GM18909 (cell line): ENCODE measurements around the gene DOCK8.

Source experiments
- ATAC-seq: cut with Tn5 transposase; IDR thresholded peaks from one replicate; pipeline ENCODE4 v1.9.1; 2021; ENCODE audit warnings: mild to moderate bottlenecking; ENCODE audit not compliant: unreplicated experiment, poor library complexity

Gene DOCK8

DNA sequence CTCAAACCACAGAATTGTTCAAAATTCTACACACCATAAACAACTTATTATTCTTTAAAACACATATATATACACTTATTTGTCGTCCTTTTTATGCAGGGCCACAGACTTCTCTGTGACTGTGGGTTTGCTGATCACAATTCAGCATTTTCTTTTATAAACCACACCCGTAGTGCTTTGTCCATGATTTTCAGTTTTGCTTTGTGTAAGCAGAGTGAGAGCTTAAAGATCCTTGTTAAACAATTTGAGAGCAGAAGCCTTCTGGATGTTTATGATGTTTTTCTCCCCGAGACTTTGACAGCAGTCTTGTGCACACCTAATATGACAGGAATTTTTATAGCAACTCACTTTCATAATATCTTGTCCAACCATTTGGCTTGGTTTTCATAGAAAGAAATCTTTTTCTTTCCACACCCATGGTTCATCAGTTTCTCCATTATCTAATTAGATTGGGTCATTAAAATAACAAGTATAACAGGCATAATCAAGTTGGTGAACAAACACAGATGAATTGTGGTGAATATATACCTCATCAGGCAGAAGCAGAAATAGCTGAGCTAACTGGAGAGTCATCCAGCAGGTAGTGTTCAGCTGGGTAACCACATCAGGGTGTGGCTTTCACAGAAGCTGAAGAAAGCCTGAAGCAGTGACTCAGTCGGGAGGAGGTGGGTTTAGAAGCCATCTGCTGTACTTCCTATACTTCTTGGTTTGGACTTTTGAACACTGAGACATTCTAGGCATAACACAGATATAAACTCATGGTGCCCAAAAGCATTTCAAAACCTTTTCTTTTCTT lies 232.8 kb downstream of the DOCK8 start:
- ATAC-seq: no peak

DNA sequence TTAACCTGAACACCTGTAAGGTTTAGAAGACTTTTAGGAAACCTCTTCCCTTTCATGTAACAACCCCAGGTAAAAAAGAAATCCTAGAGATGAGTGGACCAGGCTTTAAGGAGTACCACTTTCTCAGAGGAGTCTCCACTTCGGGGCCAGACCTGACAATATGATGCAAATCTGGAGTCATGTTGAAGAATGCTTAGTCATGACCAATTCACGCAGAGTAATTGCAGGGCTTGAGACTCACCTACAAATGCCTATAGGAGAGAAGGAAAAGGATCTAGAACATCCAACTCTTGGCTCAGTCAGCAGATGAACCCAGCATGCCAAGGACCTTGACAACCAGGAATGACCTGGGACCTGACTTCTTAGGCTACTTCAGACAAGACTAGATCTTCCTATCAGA lies 235.4 kb downstream of the DOCK8 start:
- ATAC-seq: no peak

GRCh38 chr9:450561-450960 lies 235.9 kb downstream of the DOCK8 start:
- no peak for ATAC-seq

GRCh38 chr9:453832-454231 lies 239.2 kb downstream of the DOCK8 start:
- ATAC-seq: no peak

- no peak for ATAC-seq
Observed at GRCh38 chr9:456365-456764, 241.7 kb downstream of the DOCK8 start.

GRCh38 chr9:458590-458989 lies 243.9 kb downstream of the DOCK8 start:
- ATAC-seq: no peak

GRCh38 chr9:459491-460444 lies 245.1 kb downstream of the DOCK8 start:
- ATAC-seq: no peak

GRCh38 chr9:462121-462520 lies 247.5 kb downstream of the DOCK8 start:
- ATAC-seq: no peak

DNA sequence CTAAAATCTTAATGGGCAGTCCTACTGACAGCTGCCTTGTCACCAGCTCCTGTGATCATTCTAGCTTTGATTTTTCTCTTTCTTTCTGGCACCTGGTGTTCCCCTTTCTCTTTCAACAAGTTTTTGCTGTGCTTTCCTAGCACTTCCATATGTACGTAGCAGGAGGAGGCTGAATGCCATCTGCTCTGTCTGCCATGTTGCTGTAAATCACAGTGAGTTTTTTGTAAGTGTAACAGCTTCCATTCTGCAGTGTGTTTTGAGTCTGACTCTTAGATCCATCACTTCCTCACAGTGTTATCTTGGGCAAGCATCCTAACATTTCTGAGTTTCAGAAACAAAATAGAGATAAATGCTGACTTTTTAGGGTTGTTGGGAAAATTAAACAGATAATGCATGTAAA lies 247.9 kb downstream of the DOCK8 start:
- no peak for ATAC-seq

GRCh38 chr9:463455-464171 lies 248.9 kb downstream of the DOCK8 start:
- ATAC-seq: no peak

DNA sequence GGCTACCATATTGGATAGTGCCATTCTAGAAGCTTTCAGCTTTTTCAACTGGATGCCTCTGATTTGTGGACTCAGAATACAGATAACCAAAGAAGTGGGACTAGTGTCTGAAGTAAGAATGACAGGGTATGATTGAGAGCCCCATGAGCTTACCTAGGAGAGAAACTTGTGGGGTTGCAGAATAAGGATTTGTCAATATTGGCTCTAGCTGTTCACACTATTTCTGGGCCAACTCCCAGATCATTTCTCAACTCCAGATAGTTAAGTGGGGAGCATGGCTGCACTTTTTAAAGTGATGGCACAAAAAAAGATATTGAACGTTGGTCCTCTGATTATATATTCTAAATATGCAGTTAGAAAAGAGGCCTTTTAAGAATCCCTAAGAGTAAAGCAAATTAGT lies 252.1 kb downstream of the DOCK8 start:
- ATAC-seq: no peak

DNA sequence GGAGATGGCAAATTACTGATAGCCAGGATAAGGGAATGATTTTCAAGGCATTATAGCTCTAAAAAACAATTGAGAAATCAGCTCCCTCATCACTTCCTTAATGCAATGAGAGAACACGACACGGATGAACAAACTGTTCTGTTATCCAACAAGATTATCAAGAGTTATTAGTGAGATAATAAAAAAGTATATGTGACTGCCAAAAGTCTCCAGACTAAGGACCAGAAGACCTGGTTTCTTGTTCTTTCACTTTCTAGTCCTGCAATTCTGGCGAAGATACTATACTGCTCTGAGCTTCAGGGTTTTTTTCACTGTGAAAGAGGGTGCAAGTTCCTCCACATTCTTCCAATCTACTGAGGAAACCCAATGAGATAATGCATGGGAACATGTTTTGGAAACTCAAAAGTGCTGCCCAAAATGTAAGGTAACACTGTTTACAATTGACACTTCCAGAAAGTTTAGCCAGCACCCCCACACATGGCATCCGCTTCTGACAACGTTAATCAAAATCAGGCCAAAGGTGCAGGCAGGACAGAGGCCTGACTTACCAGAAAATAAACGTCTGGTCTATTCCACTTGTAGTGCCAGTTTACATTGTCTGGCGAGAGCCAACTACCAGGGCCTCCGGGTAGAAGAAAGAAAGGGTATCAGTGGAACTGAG lies 254.2 kb downstream of the DOCK8 start:
- no peak for ATAC-seq

- ATAC-seq: peak; percentile 92
Observed at GRCh38 chr9:469672-470551, 255.2 kb downstream of the DOCK8 start.

- ATAC-seq: no peak
Observed at GRCh38 chr9:470552-471194, 256.0 kb downstream of the DOCK8 start.

DNA sequence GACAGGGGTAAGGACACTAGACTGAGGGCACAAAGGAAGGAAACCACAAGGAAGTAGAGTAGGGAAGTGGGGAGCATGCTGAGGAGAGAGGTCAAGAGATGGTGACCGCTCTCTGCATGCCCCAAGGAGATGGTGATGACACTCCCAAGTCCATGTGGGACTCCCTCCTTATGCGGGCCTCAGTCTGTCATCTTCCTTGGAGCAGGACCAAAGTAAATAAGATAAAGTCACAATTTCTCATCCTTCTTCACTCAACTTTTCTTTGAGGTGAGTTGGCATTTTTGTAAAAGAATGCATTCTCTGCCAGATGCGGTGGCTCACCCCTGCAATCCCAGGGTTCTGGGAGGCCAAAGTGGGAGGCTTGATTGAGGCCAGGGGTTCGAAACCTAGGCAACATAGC lies 256.7 kb downstream of the DOCK8 start:
- ATAC-seq: no peak

GRCh38 chr9:472479-473075 lies 257.9 kb downstream of the DOCK8 start:
- no peak for ATAC-seq

- ATAC-seq: no peak
Observed at GRCh38 chr9:477193-477592, 262.5 kb downstream of the DOCK8 start.

DNA sequence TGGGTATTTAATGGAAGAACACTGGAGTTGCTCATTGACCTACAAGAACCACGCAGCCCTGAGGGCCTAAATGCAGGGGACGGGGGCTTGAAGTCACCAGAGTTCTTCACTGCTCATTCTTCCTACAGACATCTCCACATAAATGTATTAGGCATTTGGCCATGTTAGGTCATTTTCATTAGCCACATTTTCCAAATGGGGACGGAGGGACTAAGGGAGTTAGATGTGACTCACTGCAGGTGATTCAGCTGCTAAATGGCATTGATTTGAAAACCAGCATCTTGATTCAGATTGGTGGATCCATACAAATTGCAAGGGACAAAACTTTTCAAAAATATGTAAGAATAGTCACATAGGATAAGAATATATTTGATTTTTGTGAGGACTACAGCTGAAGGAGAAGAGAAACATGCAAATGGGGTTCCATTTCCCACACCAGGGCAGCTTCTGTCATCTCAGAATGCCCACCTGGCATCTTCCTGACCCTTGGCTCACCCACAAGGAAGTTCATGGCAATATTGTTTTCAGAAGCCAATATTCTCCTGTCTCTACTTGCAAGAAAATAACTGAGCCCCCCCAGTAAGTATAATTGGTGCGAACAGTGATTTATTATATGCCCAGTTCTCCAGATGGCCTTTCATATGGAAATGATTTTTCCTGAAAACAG lies 264.8 kb downstream of the DOCK8 start:
- ATAC-seq: no peak
